Activated T-helper 1 cell treated with Interleukin-2 at 50 U/mL for 16 hours (primary cell): ENCODE results near the gene ITIH4.
"Not testable (repeated sequence)": the region's sequence is repeated elsewhere in the genome, so short reads cannot be mapped to it uniquely, and the experiment has no call there.

Experiments used
- DNase-seq: peaks from one replicate; pipeline ENCODE4 v3.0.0-alpha.2; 2020; ENCODE audit warnings: low read depth

Gene ITIH4

GRCh38 chr3:52782412-52783210 is 47.9 kb downstream of the ITIH4 start:
- no peak for DNase-seq

GRCh38 chr3:52781741-52782140 is 48.7 kb downstream of the ITIH4 start:
- no peak for DNase-seq

GRCh38 chr3:52779837-52780585 is 50.5 kb downstream of the ITIH4 start:
- DNase-seq, result no peak

GRCh38 chr3:52779011-52779836 is 51.2 kb downstream of the ITIH4 start:
- DNase-seq, result no peak

- no peak for DNase-seq
Observed at GRCh38 chr3:52777959-52778805, 52.3 kb downstream of the ITIH4 start.

- no peak for DNase-seq
Observed at GRCh38 chr3:52777127-52777958, 53.1 kb downstream of the ITIH4 start, which contains the start of gene ITIH1. Gene ITIH1 (plus strand): TSS chr3:52777599. CDS start chr3:52777616, 17 bp downstream.

- not testable (repeated sequence) for DNase-seq
Observed at GRCh38 chr3:52776486-52776885, 54.0 kb downstream of the ITIH4 start.

GRCh38 chr3:52775877-52776276 is 54.6 kb downstream of the ITIH4 start:
- no peak for DNase-seq

- no peak for DNase-seq
Observed at GRCh38 chr3:52774901-52775864, 55.3 kb downstream of the ITIH4 start.

- DNase-seq, result no peak
Observed at GRCh38 chr3:52774066-52774713, 56.3 kb downstream of the ITIH4 start.

GRCh38 chr3:52773361-52774065 is 57.0 kb downstream of the ITIH4 start:
- DNase-seq, result no peak

- DNase-seq, result no peak
Observed at GRCh38 chr3:52771702-52772101, 58.8 kb downstream of the ITIH4 start.

GRCh38 chr3:52771334-52771681 is 59.2 kb downstream of the ITIH4 start:
- no peak for DNase-seq

- DNase-seq, result peak; percentile 76
Observed at GRCh38 chr3:52770496-52771333, 59.8 kb downstream of the ITIH4 start, which contains the start of gene NEK4. Gene NEK4 (minus strand): TSS chr3:52770940. CDS start chr3:52770746, 194 bp downstream.

- DNase-seq, result no peak
Observed at GRCh38 chr3:52769786-52770455, 60.6 kb downstream of the ITIH4 start.

GRCh38 chr3:52763466-52763865 is 67.0 kb downstream of the ITIH4 start:
- DNase-seq, result no peak
